Uterus (tissue), 4 donors: ENCODE data around the gene PSPC1. TPM values are rescaled to one million over a fixed set of nuclear protein-coding genes. Genes with fewer than 3 reads are reported as not detected.

Source experiments
- DNase-seq, 2 donors: peaks; one replicate each; pipeline ENCODE4 v3.0.0-alpha.2; 2019 to 2020
- H3K27ac ChIP-seq, 2 donors: fragments of 200-600 bp; sonication (generic); 1 replicate in 1 of 2; 2 replicates in 1 of 2; pipeline ENCODE4 v1.5.1; 2016 to 2018
- H3K27me3 ChIP-seq, 2 donors: fragments of 200-600 bp; sonication (generic); one replicate each; pipeline ENCODE4 v1.5.1; 2018 to 2019; ENCODE audit warnings: control low read depth in 1 of 2
- H3K36me3 ChIP-seq, 2 donors: fragments of 200-600 bp; sonication (generic); one replicate each; pipeline ENCODE4 v1.5.1; 2019; ENCODE audit warnings: control low read depth in 1 of 2
- H3K4me1 ChIP-seq, 2 donors: fragments of 200-600 bp; sonication (generic); one replicate each; pipeline ENCODE4 v1.5.1; 2018 to 2019; ENCODE audit warnings: control low read depth in 1 of 2
- H3K4me3 ChIP-seq, 2 donors: fragments of 200-600 bp; sonication (generic); 1 replicate in 1 of 2; 2 replicates in 1 of 2; pipeline ENCODE4 v1.5.1; 2018 to 2019; ENCODE audit warnings: mild to moderate bottlenecking in 1 of 2
- H3K9me3 ChIP-seq, 2 donors: fragments of 200-600 bp; sonication (generic); one replicate each; pipeline ENCODE4 v1.5.1; 2019; ENCODE audit warnings: control low read depth in 1 of 2
- POLR2A ChIP-seq, 2 donors: fragments of 450-650 bp; IDR thresholded peaks; one replicate each; pipeline ENCODE4 v1.6.1; 2016; ENCODE audit warnings: antibody characterized with exemption in 2 of 2, mild to moderate bottlenecking in 1 of 2, moderate library complexity in 1 of 2
- intact Hi-C: fragments of 100-400 bp; cut with DNase I; formaldehyde crosslinking; loops from one replicate; pipeline ENCODE4 v1.15.1; 2023; ENCODE audit warnings: low total_unique reads
- total RNA-seq, 4 donors: library from RNA; depleted of rRNA in 3 of 4; stranded (reverse); fragments of >200 nt in 3 of 4; gene quantifications; one replicate each; pipeline versions ENCODE4 v1.1.0 to v1.2.4, GENCODE V29; 2014 to 2023
- TF ChIP-seq, protein P1 (sequence below), 4 experiments: fragments of 200-600 bp in 2 of 4; fragments of 450-650 bp in 2 of 4; sonication (generic) in 2 of 4; IDR thresholded peaks; one replicate each; pipeline ENCODE4 v1.5.1; 2016 to 2019; ENCODE audit warnings: antibody characterized with exemption in 4 of 4, mild to moderate bottlenecking in 2 of 4, moderate library complexity in 1 of 4
- donor health status: DM: yes; HTN: yes; CAD: no.

Gene PSPC1
- total RNA-seq, 4 donors from 2014 or later, result 58.8 to 110 (median 75.5) TPM

- no peak overlapping the region for H3K4me3 ChIP-seq
- intact Hi-C loops, result no loop called here
- H3K36me3 ChIP-seq, result no peaks in the 10 kb centered on the region
- H3K4me1 ChIP-seq, result peaks cover 0 to 9% of the 10 kb centered on the region in 2 donors
- no peak for DNase-seq
- no peaks in the 10 kb centered on the region for H3K27me3 ChIP-seq
- H3K9me3 ChIP-seq, result no peaks in the 10 kb centered on the region
- TF ChIP-seq, protein P1, sequence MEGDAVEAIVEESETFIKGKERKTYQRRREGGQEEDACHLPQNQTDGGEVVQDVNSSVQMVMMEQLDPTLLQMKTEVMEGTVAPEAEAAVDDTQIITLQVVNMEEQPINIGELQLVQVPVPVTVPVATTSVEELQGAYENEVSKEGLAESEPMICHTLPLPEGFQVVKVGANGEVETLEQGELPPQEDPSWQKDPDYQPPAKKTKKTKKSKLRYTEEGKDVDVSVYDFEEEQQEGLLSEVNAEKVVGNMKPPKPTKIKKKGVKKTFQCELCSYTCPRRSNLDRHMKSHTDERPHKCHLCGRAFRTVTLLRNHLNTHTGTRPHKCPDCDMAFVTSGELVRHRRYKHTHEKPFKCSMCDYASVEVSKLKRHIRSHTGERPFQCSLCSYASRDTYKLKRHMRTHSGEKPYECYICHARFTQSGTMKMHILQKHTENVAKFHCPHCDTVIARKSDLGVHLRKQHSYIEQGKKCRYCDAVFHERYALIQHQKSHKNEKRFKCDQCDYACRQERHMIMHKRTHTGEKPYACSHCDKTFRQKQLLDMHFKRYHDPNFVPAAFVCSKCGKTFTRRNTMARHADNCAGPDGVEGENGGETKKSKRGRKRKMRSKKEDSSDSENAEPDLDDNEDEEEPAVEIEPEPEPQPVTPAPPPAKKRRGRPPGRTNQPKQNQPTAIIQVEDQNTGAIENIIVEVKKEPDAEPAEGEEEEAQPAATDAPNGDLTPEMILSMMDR (IDR thresholded peaks at IDR 0.05), result no peak
- TF ChIP-seq POLR2A (IDR thresholded peaks at IDR 0.05), result no peak
- no peak overlapping the region for H3K27ac ChIP-seq
These were observed 19.1 kb downstream of the PSPC1 start for GRCh38 chr13:19763618-19764017.

DNA sequence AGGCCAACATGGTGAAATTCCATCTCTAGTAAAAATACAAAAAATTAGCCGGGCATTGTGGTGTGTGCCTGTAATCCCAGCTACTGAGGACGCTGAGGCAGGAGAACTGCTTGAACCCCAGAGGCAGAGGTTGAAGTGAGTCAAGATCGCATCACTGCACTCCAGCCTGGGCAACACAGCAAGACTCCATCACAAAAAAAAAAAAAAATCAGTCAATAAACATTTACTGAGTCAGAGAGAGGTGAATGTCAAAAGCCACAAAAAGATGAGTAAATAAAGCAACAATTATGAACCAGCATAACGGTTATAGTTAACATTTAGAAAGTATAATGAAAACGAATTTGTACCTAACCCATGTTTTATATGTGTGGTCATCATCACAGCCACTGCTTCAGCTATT is 23.1 kb downstream of the PSPC1 start:
- DNase-seq, result no peak
- Histone ChIP-seq H3K36me3 (no peaks in the 10 kb centered on the region), H3K4me3 (no peak overlapping the region), H3K4me1 (no peaks in the 10 kb centered on the region), H3K27me3 (no peaks in the 10 kb centered on the region), H3K9me3 (no peaks in the 10 kb centered on the region), H3K27ac (no peak overlapping the region)
- TF ChIP-seq, protein P1 (IDR thresholded peaks at IDR 0.05), result no peak
- no peak for TF ChIP-seq POLR2A (IDR thresholded peaks at IDR 0.05)
- intact Hi-C loops, result no loop called here

- intact Hi-C loops, result no loop called here
- no peaks in the 10 kb centered on the region for H3K4me1 ChIP-seq
- TF ChIP-seq, protein P1 (IDR thresholded peaks at IDR 0.05), result no peak
- TF ChIP-seq POLR2A (IDR thresholded peaks at IDR 0.05), result no peak
- DNase-seq, result no peak
- H3K9me3 ChIP-seq, result no peaks in the 10 kb centered on the region
- H3K4me3 ChIP-seq, result no peak overlapping the region
- H3K27ac ChIP-seq, result no peak overlapping the region
- no peaks in the 10 kb centered on the region for H3K36me3 ChIP-seq
- H3K27me3 ChIP-seq, result no peaks in the 10 kb centered on the region
These were observed 40.1 kb downstream of the PSPC1 start for GRCh38 chr13:19742643-19743042.

- Histone ChIP-seq H3K36me3 (no peaks in the 10 kb centered on the region), H3K4me1 (no peaks in the 10 kb centered on the region), H3K27ac (no peak overlapping the region), H3K27me3 (no peaks in the 10 kb centered on the region), H3K9me3 (no peaks in the 10 kb centered on the region), H3K4me3 (no peak overlapping the region)
- intact Hi-C loops, result no loop called here
- no peak for DNase-seq
- no peak for TF ChIP-seq POLR2A (IDR thresholded peaks at IDR 0.05)
- TF ChIP-seq, protein P1 (IDR thresholded peaks at IDR 0.05), result no peak
These were observed 44.7 kb downstream of the PSPC1 start for GRCh38 chr13:19737844-19738557.

- DNase-seq, result no peak
- Histone ChIP-seq H3K9me3 (no peaks in the 10 kb centered on the region), H3K4me3 (no peak overlapping the region), H3K36me3 (no peaks in the 10 kb centered on the region), H3K4me1 (no peaks in the 10 kb centered on the region), H3K27me3 (no peaks in the 10 kb centered on the region), H3K27ac (no peak overlapping the region)
- intact Hi-C loops, result no loop called here
- TF ChIP-seq POLR2A (IDR thresholded peaks at IDR 0.05), result no peak
- TF ChIP-seq, protein P1 (IDR thresholded peaks at IDR 0.05), result no peak
These were observed 56.1 kb downstream of the PSPC1 start for GRCh38 chr13:19726611-19727010.
